Measurements from ENCODE around the gene SMIM5. TPM values are rescaled to one million over a fixed set of nuclear protein-coding genes. Genes with fewer than 3 reads are reported as not detected.
"Not testable (repeated sequence)": the region's sequence is repeated elsewhere in the genome, so short reads cannot be mapped to it uniquely, and the experiment has no call there.

Gene SMIM5
- total RNA-seq, 1 donor from 2014 or later, result 0.14 TPM

- Mint-ChIP-seq H3K4me3 (no peak overlapping the region), H3K4me1 (peaks cover 2% of the 10 kb centered on the region), H3K36me3 (ENCODE audit: low read depth) (no peaks in the 10 kb centered on the region), H3K9me3 (no peaks in the 10 kb centered on the region), H3K27me3 (no peaks in the 10 kb centered on the region), H3K27ac (no peak overlapping the region)
- intact Hi-C loops (cut with micrococcal nuclease), result no loop called here
- DNase-seq, result no peak
Observed at GRCh38 chr17:75635610-75636202, 2.5 kb downstream of the SMIM5 start.

DNA sequence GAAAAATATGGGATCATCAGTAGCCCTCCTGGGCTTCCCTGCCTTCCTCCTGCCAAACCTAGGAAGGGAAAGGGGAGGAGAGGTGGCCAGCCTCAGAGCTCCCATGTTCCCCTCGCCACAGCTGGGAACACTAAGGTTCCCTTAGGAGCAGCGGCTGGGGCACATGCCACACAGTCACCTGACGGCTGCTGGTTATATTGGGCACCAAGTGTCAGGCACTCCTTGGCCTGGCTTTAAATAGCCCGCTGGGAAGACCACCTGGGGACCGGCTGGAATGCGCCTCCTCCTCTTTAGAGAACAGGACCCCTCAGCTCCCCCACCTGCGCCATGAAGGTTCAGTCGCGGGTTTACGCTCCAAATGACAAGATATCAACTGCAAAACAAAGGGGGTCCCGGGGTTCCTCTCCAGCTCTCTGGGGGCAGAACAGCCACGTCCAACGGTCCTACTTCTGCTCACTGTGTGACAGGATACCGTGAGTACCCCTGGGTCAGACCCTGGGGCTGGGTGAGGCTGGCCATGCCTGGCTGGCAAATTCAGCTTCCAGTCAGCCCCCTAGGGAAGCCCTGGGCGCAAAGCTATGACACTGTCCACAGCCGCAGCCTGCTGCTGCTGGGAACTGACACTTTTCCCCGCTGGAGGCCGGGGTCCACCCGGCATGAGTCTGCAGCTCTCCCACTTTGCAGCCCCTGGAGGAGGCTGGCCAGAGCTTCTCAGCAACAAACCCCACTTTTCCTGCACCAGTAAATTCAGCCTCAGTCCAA lies 3.3 kb downstream of the SMIM5 start:
- Mint-ChIP-seq H3K27me3 (no peaks in the 10 kb centered on the region), H3K4me1 (peaks cover 2% of the 10 kb centered on the region), H3K9me3 (no peaks in the 10 kb centered on the region), H3K4me3 (no peak overlapping the region), H3K36me3 (ENCODE audit: low read depth) (no peaks in the 10 kb centered on the region), H3K27ac (no peak overlapping the region)
- intact Hi-C loops (cut with micrococcal nuclease), result no loop called here
- DNase-seq, result no peak

- peaks cover 2% of the 10 kb centered on the region for H3K4me1 Mint-ChIP-seq
- H3K36me3 Mint-ChIP-seq (ENCODE audit: low read depth), result no peaks in the 10 kb centered on the region
- H3K27me3 Mint-ChIP-seq, result no peaks in the 10 kb centered on the region
- H3K4me3 Mint-ChIP-seq, result no peak overlapping the region
- no peak for DNase-seq
- no peaks in the 10 kb centered on the region for H3K9me3 Mint-ChIP-seq
- intact Hi-C loops (cut with micrococcal nuclease), result no loop called here
- H3K27ac Mint-ChIP-seq, result no peak overlapping the region
Observed at GRCh38 chr17:75637143-75637538, 3.9 kb downstream of the SMIM5 start.

- Mint-ChIP-seq H3K27ac (no peak overlapping the region), H3K36me3 (ENCODE audit: low read depth) (no peaks in the 10 kb centered on the region), H3K27me3 (no peaks in the 10 kb centered on the region), H3K9me3 (no peaks in the 10 kb centered on the region), H3K4me1 (peaks cover 2% of the 10 kb centered on the region), H3K4me3 (no peak overlapping the region)
- DNase-seq, result no peak
- intact Hi-C loops (cut with micrococcal nuclease), result no loop called here
Observed at GRCh38 chr17:75637551-75637950, 4.3 kb downstream of the SMIM5 start.

DNA sequence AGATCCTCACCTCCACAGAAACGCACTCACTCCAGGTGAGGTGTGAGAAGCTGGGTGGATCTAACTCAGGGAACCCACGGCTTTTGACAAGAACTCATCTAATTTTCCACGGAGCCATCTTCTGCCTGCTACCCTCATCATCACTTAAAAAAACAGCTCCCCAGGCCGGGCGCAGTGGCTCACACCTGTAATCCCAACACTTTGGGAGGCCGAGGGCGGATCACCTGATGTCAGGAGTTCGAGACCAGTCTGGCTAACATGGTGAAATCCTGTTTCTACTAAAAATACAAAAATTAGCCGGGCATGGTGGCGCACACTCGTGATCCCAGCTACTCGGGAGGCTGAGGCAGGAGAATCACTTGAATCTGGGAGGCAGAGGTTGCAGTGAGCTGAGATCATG lies 4.8 kb downstream of the SMIM5 start:
- H3K4me1 Mint-ChIP-seq; H3K27ac Mint-ChIP-seq; H3K4me3 Mint-ChIP-seq; H3K27me3 Mint-ChIP-seq; H3K36me3 Mint-ChIP-seq (ENCODE audit: low read depth); intact Hi-C loops (cut with micrococcal nuclease); DNase-seq; H3K9me3 Mint-ChIP-seq: not testable (repeated sequence)

GRCh38 chr17:75638893-75639292 lies 5.7 kb downstream of the SMIM5 start:
- Mint-ChIP-seq H3K9me3 (no peaks in the 10 kb centered on the region), H3K27ac (no peak overlapping the region), H3K27me3 (no peaks in the 10 kb centered on the region), H3K36me3 (ENCODE audit: low read depth) (no peaks in the 10 kb centered on the region), H3K4me1 (peaks cover 1% of the 10 kb centered on the region), H3K4me3 (no peak overlapping the region)
- intact Hi-C loops (cut with micrococcal nuclease), result no loop called here
- DNase-seq, result no peak

GRCh38 chr17:75639327-75639726 lies 6.1 kb downstream of the SMIM5 start:
- intact Hi-C loops (cut with micrococcal nuclease), result no loop called here
- H3K27ac Mint-ChIP-seq, result no peak overlapping the region
- no peaks in the 10 kb centered on the region for H3K27me3 Mint-ChIP-seq
- no peaks in the 10 kb centered on the region for H3K9me3 Mint-ChIP-seq
- H3K4me1 Mint-ChIP-seq, result no peaks in the 10 kb centered on the region
- no peak overlapping the region for H3K4me3 Mint-ChIP-seq
- DNase-seq, result no peak
- H3K36me3 Mint-ChIP-seq (ENCODE audit: low read depth), result no peaks in the 10 kb centered on the region

- no peaks in the 10 kb centered on the region for H3K36me3 Mint-ChIP-seq (ENCODE audit: low read depth)
- intact Hi-C loops (cut with micrococcal nuclease), result no loop called here
- H3K9me3 Mint-ChIP-seq, result no peaks in the 10 kb centered on the region
- no peak overlapping the region for H3K27ac Mint-ChIP-seq
- no peak for DNase-seq
- no peak overlapping the region for H3K4me3 Mint-ChIP-seq
- no peaks in the 10 kb centered on the region for H3K27me3 Mint-ChIP-seq
- no peaks in the 10 kb centered on the region for H3K4me1 Mint-ChIP-seq
Observed at GRCh38 chr17:75639771-75640555, 6.7 kb downstream of the SMIM5 start.

GRCh38 chr17:75640556-75641119 lies 7.4 kb downstream of the SMIM5 start:
- H3K27ac Mint-ChIP-seq, result no peak overlapping the region
- no peak for DNase-seq
- no peaks in the 10 kb centered on the region for H3K36me3 Mint-ChIP-seq (ENCODE audit: low read depth)
- no peaks in the 10 kb centered on the region for H3K27me3 Mint-ChIP-seq
- no peaks in the 10 kb centered on the region for H3K9me3 Mint-ChIP-seq
- H3K4me3 Mint-ChIP-seq, result no peak overlapping the region
- H3K4me1 Mint-ChIP-seq, result peaks cover 5% of the 10 kb centered on the region
- intact Hi-C loops (cut with micrococcal nuclease), result no loop called here

GRCh38 chr17:75641343-75641742 lies 8.1 kb downstream of the SMIM5 start:
- H3K4me3 Mint-ChIP-seq, result no peak overlapping the region
- DNase-seq, result no peak
- no peaks in the 10 kb centered on the region for H3K9me3 Mint-ChIP-seq
- H3K27me3 Mint-ChIP-seq, result no peaks in the 10 kb centered on the region
- H3K36me3 Mint-ChIP-seq (ENCODE audit: low read depth), result no peaks in the 10 kb centered on the region
- H3K4me1 Mint-ChIP-seq, result peaks cover 12% of the 10 kb centered on the region
- no peak overlapping the region for H3K27ac Mint-ChIP-seq
- intact Hi-C loops (cut with micrococcal nuclease), result no loop called here

- H3K27ac Mint-ChIP-seq, result no peak overlapping the region
- no peak for DNase-seq
- intact Hi-C loops (cut with micrococcal nuclease), result no loop called here
- no peaks in the 10 kb centered on the region for H3K9me3 Mint-ChIP-seq
- peaks cover 12% of the 10 kb centered on the region for H3K4me1 Mint-ChIP-seq
- no peaks in the 10 kb centered on the region for H3K36me3 Mint-ChIP-seq (ENCODE audit: low read depth)
- no peaks in the 10 kb centered on the region for H3K27me3 Mint-ChIP-seq
- H3K4me3 Mint-ChIP-seq, result no peak overlapping the region
Observed at GRCh38 chr17:75642182-75642783, 9.0 kb downstream of the SMIM5 start.

DNA sequence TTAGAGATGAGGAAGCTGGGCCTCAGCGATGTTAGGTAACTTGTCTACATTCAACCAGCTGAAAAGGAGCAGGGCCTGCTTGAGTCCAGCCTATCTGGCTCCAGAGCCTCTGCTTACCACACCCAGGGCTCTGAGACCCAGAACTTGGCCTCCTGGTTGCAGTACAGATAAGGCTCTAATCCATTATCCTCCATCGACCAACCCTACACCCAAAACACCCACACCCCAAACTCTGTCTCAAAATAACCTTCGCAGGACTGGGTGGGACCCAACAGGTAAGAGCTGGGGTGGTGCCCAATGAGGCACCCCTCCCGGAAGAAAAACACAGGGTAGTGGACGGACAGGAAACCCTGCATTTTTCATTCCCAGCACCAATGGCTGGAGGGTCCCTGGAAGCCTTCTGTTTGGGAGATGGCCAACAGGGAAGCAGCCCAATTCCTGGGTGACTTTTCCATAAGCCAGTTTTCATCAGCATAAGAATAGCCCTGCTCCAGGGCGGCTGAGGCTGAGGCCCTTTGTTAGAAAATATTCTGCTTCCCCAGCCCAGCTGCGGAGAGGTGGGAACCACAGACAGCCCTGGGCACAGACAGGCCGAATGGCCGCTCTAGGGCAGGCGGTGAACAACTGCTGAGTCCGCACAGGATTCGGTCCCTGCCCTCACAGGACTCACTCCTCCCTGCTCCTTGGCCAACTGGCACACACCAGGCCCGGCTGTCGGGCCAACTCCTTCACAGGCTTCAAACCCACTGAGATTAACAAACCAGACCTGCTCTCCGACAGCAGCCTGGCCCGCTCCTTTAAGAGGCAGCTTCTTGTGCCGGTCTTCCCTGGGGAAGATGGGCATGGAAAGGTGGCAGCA lies 9.8 kb downstream of the SMIM5 start:
- Mint-ChIP-seq H3K4me1 (peaks cover 12% of the 10 kb centered on the region), H3K27ac (no peak overlapping the region), H3K9me3 (no peaks in the 10 kb centered on the region), H3K27me3 (no peaks in the 10 kb centered on the region), H3K4me3 (no peak overlapping the region), H3K36me3 (ENCODE audit: low read depth) (no peaks in the 10 kb centered on the region)
- intact Hi-C loops (cut with micrococcal nuclease), result no loop called here
- DNase-seq, result no peak

GRCh38 chr17:75643643-75644017 lies 10.4 kb downstream of the SMIM5 start:
- no peak for DNase-seq
- H3K27ac Mint-ChIP-seq, result no peak overlapping the region
- intact Hi-C loops (cut with micrococcal nuclease), result no loop called here
- H3K36me3 Mint-ChIP-seq (ENCODE audit: low read depth), result no peaks in the 10 kb centered on the region
- H3K4me1 Mint-ChIP-seq, result peaks cover 12% of the 10 kb centered on the region
- H3K27me3 Mint-ChIP-seq, result no peaks in the 10 kb centered on the region
- no peaks in the 10 kb centered on the region for H3K9me3 Mint-ChIP-seq
- no peak overlapping the region for H3K4me3 Mint-ChIP-seq
